ENCODE data around the gene USP54. TPM values are rescaled to one million over a fixed set of nuclear protein-coding genes. Genes with fewer than 3 reads are reported as not detected.

USP54 gene
- total RNA-seq, 1 donor from 2014 or later = 10.8 TPM

DNA sequence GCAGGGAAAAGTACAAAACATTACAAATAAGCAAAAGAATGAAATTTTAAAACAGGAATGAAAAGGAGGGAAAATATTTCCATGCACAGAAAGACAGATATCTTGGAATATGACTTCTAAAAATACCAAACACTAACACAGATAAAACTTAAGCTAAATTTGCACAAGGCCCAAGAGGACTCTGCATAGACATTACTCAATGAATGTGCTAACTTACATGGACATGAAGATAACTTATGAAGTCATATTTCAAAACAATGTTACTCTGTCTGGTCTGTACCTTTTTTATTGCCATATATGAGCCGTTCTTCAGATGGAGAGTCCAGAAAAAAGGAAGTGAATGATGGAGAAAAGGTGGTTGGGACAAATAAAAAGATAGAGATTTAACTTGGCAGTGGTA is 142.8 kb downstream of the USP54 start:
- H3K4me3 Mint-ChIP-seq = no peak overlapping the region
- H3K4me1 Mint-ChIP-seq = no peaks in the 10 kb centered on the region
- H3K9me3 Mint-ChIP-seq = no peaks in the 10 kb centered on the region
- CTCF ChIA-PET = no interaction called here
- ATAC-seq (ENCODE audit: low read depth) = no peak
- intact Hi-C loops (cut with micrococcal nuclease) = no loop called here
- no peak overlapping the region for H3K27ac Mint-ChIP-seq
- TF ChIP-seq, protein P1, sequence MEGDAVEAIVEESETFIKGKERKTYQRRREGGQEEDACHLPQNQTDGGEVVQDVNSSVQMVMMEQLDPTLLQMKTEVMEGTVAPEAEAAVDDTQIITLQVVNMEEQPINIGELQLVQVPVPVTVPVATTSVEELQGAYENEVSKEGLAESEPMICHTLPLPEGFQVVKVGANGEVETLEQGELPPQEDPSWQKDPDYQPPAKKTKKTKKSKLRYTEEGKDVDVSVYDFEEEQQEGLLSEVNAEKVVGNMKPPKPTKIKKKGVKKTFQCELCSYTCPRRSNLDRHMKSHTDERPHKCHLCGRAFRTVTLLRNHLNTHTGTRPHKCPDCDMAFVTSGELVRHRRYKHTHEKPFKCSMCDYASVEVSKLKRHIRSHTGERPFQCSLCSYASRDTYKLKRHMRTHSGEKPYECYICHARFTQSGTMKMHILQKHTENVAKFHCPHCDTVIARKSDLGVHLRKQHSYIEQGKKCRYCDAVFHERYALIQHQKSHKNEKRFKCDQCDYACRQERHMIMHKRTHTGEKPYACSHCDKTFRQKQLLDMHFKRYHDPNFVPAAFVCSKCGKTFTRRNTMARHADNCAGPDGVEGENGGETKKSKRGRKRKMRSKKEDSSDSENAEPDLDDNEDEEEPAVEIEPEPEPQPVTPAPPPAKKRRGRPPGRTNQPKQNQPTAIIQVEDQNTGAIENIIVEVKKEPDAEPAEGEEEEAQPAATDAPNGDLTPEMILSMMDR (IDR thresholded peaks at IDR 0.05) = no peak
- no peak for DNase-seq
- POLR2A ChIA-PET = no interaction called here
- H3K36me3 Mint-ChIP-seq (ENCODE audit: low read depth) = peaks cover 51% of the 10 kb centered on the region
- no peaks in the 10 kb centered on the region for H3K27me3 Mint-ChIP-seq

Other genes with a start within 250 kb of the USP54 start
- 1.2 and 1.7 TPM in 2 replicates for gene CFAP70, start 232.5 kb downstream of the USP54 start, total RNA-seq
- gene ANXA7, start 177.3 kb downstream of the USP54 start, total RNA-seq = 150 TPM in 2 replicates
- 4.0 and 5.2 TPM in 2 replicates for gene MSS51, start 157.8 kb downstream of the USP54 start, total RNA-seq
- 41.4 and 43.3 TPM in 2 replicates for gene PPP3CB, start 95.3 kb downstream of the USP54 start, total RNA-seq
- gene MYOZ1, start 50.1 kb upstream of the USP54 start, total RNA-seq = not detected in 2 replicates
- 0.05 TPM in 1 of 2 replicates, not detected in the other for gene SYNPO2L, start 64.7 kb upstream of the USP54 start, total RNA-seq
- gene AGAP5, start 106.8 kb upstream of the USP54 start, total RNA-seq = 9.5 and 15.0 TPM in 2 replicates
- 78.5 and 89.8 TPM in 2 replicates for gene SEC24C, start 153.0 kb upstream of the USP54 start, total RNA-seq
- 19.3 and 24.2 TPM in 2 replicates for gene CHCHD1, start 190.7 kb upstream of the USP54 start, total RNA-seq
- 67.5 and 93.0 TPM in 2 replicates for gene ZSWIM8, start 194.3 kb upstream of the USP54 start, total RNA-seq
- 59.4 and 61.7 TPM in 2 replicates for gene NDST2, start 220.3 kb upstream of the USP54 start, total RNA-seq

Data from activated B cell treated with CpG ODN at 0.5 μM for 24 hours (primary cell).